ENCODE measurements around the gene ACTR6.

ACTR6 gene

GRCh38 chr12:100189636-100190394 lies 10.8 kb upstream of the ACTR6 start:
- H3K4me3 ChIP-seq (ENCODE audit: low read depth, low read length), result no peak overlapping the region
- DNase-seq (ENCODE audit: low read depth), result no peak
- no peak for TF ChIP-seq CTCF (IDR thresholded peaks at IDR 0.05; ENCODE audit: control insufficient read depth, extremely low read depth, insufficient read depth)

DNA sequence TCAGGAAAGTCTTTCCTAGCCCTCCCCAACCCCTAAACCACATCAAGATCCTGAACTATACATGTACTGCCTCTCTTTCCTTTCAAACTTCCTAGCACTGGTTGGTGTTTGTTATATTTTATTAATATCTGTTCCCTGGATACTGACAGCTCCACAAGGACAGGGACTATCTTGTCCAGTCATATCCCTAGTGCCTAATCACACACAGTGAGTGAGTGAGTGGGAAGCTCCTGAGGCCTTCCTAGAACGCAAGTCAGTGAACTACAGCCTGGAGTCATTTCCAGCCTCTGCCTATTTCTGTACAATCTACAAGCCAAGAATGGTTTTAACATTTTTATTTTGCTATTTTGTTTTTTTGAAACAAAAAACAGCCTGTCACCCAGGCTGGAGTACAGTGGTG lies 7.5 kb upstream of the ACTR6 start:
- DNase-seq (ENCODE audit: low read depth), result no peak
- H3K4me3 ChIP-seq (ENCODE audit: low read depth, low read length), result no peak overlapping the region
- TF ChIP-seq CTCF (IDR thresholded peaks at IDR 0.05; ENCODE audit: control insufficient read depth, extremely low read depth, insufficient read depth), result no peak

DNA sequence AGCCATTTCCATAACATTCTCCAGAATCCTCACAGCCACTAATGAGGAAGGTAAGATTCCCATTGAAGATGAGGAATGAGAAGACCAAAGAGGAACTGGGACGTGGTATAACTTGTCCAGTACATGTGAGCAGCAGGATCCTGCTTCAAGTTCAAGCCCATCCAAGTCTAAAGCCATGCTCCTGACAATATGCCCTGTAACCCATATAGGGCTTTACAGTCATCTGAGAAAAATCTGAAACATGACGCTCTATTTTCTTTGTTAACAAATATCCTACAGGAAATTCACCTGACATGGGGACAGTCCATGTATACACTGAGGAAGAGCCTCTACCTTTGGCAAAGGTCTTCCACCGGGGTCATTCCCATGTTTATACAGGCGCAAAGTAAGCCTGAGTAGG lies 3.1 kb upstream of the ACTR6 start:
- no peak overlapping the region for H3K4me3 ChIP-seq (ENCODE audit: low read depth, low read length)
- no peak for DNase-seq (ENCODE audit: low read depth)
- TF ChIP-seq CTCF (IDR thresholded peaks at IDR 0.05; ENCODE audit: control insufficient read depth, extremely low read depth, insufficient read depth), result no peak

DNA sequence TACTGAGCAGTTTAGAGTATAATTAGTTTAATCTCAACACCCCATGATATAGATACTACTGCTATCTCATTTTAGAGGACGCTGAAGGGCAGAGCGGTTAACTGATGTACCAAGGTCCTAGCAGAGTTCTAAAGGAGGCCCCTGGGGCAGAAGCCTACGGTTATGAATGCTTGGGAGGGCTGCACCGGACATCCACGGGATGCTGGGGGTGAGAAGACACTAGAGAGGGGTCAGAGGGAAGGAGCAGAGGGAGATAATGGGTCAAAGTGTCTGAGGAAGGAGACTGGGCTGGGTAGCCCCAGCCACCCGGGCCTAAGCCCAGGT lies 1.6 kb upstream of the ACTR6 start:
- DNase-seq (ENCODE audit: low read depth), result no peak
- TF ChIP-seq CTCF (IDR thresholded peaks at IDR 0.05; ENCODE audit: control insufficient read depth, extremely low read depth, insufficient read depth), result no peak
- H3K4me3 ChIP-seq (ENCODE audit: low read depth, low read length), result peak overlapping the region; percentile 83

GRCh38 chr12:100199347-100200149 lies 1.1 kb upstream of the ACTR6 start:
- no peak for DNase-seq (ENCODE audit: low read depth)
- peak overlapping the region; percentile 83 for H3K4me3 ChIP-seq (ENCODE audit: low read depth, low read length)
- no peak for TF ChIP-seq CTCF (IDR thresholded peaks at IDR 0.05; ENCODE audit: control insufficient read depth, extremely low read depth, insufficient read depth)

GRCh38 chr12:100201604-100202423 lies 1.2 kb downstream of the ACTR6 start:
- DNase-seq (ENCODE audit: low read depth), result no peak
- TF ChIP-seq CTCF (IDR thresholded peaks at IDR 0.05; ENCODE audit: control insufficient read depth, extremely low read depth, insufficient read depth), result no peak
- H3K4me3 ChIP-seq (ENCODE audit: low read depth, low read length), result peak overlapping the region; percentile 83

All from LNCaP clone FGC (cell line).